ENCODE results near the gene MSANTD2.

GRCh38 chr11:124811399-124812125, 11.4 kb upstream of the MSANTD2 start:
- TF ChIP-seq CTCF (conservative IDR thresholded peaks at IDR 0.05; ENCODE audit: low read depth, low read length) (no peak), POLR2A (IDR thresholded peaks at IDR 0.05; ENCODE audit: low read depth, low read length) (no peak), SMC3 (IDR thresholded peaks at IDR 0.05; ENCODE audit: low read depth, low read length) (no peak), RFX5 (IDR thresholded peaks at IDR 0.05; ENCODE audit: low read depth, low read length) (no peak), RAD21 (IDR thresholded peaks at IDR 0.05; ENCODE audit: low read length) (no peak), MXI1 (IDR thresholded peaks at IDR 0.05; ENCODE audit: borderline replicate concordance, low read depth, low read length) (no peak), CHD1 (IDR thresholded peaks at IDR 0.05; ENCODE audit: low read depth, low read length) (no peak), NFE2L2 (IDR thresholded peaks at IDR 0.05; ENCODE audit: low read depth, low read length) (no peak), BHLHE40 (IDR thresholded peaks at IDR 0.05; ENCODE audit: low read depth, low read length) (no peak), CEBPB (IDR thresholded peaks at IDR 0.05; ENCODE audit: low read depth, low read length) (no peak), MAFK (IDR thresholded peaks at IDR 0.05; ENCODE audit: low read depth, low read length) (no peak), RCOR1 (IDR thresholded peaks at IDR 0.05; ENCODE audit: insufficient replicate concordance, low read length) (no peak)
- TF ChIP-seq, protein P1, sequence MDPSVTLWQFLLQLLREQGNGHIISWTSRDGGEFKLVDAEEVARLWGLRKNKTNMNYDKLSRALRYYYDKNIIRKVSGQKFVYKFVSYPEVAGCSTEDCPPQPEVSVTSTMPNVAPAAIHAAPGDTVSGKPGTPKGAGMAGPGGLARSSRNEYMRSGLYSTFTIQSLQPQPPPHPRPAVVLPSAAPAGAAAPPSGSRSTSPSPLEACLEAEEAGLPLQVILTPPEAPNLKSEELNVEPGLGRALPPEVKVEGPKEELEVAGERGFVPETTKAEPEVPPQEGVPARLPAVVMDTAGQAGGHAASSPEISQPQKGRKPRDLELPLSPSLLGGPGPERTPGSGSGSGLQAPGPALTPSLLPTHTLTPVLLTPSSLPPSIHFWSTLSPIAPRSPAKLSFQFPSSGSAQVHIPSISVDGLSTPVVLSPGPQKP (IDR thresholded peaks at IDR 0.05; ENCODE audit: borderline replicate concordance, low read depth, low read length): no peak
- TF ChIP-seq, protein P2, sequence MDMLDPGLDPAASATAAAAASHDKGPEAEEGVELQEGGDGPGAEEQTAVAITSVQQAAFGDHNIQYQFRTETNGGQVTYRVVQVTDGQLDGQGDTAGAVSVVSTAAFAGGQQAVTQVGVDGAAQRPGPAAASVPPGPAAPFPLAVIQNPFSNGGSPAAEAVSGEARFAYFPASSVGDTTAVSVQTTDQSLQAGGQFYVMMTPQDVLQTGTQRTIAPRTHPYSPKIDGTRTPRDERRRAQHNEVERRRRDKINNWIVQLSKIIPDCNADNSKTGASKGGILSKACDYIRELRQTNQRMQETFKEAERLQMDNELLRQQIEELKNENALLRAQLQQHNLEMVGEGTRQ (IDR thresholded peaks at IDR 0.05; ENCODE audit: low read depth, low read length): no peak
